HCT116 (cell line): ENCODE results near the gene C2orf76. TPM values are rescaled to one million over a fixed set of nuclear protein-coding genes. Genes with fewer than 3 reads are reported as not detected.

Experiments used
- ATAC-seq: fragments of 200-7000 bp; cut with Tn5 transposase; 2 replicates; pipeline ENCODE4 v1.9.1; 2020; ENCODE audit warnings: mild to moderate bottlenecking, moderate library complexity
- BruUV-seq: library from RNA; stranded (reverse); fragments of 400-500 nt; replicated peaks from 2 replicates; lab custom pipeline; 2021; lab: Mats Ljungman, UMichigan
- CTCF ChIA-PET: fragments of 300-600 bp; sonication (Branson Sonifier 250); formaldehyde crosslinking; loops from one replicate; lab custom pipeline; 2021; ENCODE audit warnings: antibody characterized with exemption; lab: Charles Lee
- POLR2A ChIA-PET: fragments of 300-600, 350-600 bp; sonication (Branson Sonifier 250); formaldehyde crosslinking; loops from one replicate; lab custom pipeline; 2021; ENCODE audit warnings: antibody characterized with exemption; lab: Charles Lee
- RAD21 ChIA-PET, 2 experiments: fragments of 300-600 bp; sonication (Branson Sonifier 250); formaldehyde crosslinking; loops; one replicate each; lab custom pipeline; 2023; ENCODE audit warnings: low total read pairs in 2 of 2; ENCODE audit not compliant: uncharacterized antibody in 2 of 2, unreplicated experiment in 2 of 2, low non-redundant PET in 1 of 2; lab: Charles Lee
- DNase-seq: peaks from one replicate; pipeline ENCODE4 v3.0.0-alpha.2; 2010; ENCODE audit warnings: low read depth, low spot score
- H2AFZ ChIP-seq: fragments of 200-600 bp; shearing (Covaris generic), sonication (generic); 2 replicates; pipeline ENCODE4 v1.6.1; 2017; ENCODE audit warnings: low read depth, mixed run types, mixed read lengths, antibody characterized with exemption, low read length; ENCODE audit not compliant: poor library complexity, severe bottlenecking
- H3K27ac ChIP-seq: 2 replicates; pipeline ENCODE4 v1.5.1; 2012; ENCODE audit warnings: low read depth, low read length
- H3K27me3 ChIP-seq: fragments of 200-600 bp; sonication (generic); 2 replicates; pipeline ENCODE4 v1.6.1; 2016; ENCODE audit warnings: mixed run types, low read length, mixed read lengths; ENCODE audit not compliant: insufficient read depth
- H3K36me3 ChIP-seq, 2 experiments: fragments of 200-500 bp in 1 of 2; fragments of 200-600 bp in 1 of 2; sonication (Bioruptor generic) in 1 of 2; sonication (generic) in 1 of 2; 2 replicates each; pipeline versions ENCODE4 v1.5.1 to v1.6.1; 2014 to 2016; ENCODE audit warnings: low read length in 2 of 2, inconsistent platforms in 1 of 2, mixed read lengths in 1 of 2, mixed run types in 1 of 2; ENCODE audit not compliant: insufficient read depth in 2 of 2, control insufficient read depth in 1 of 2
- H3K4me1 ChIP-seq, 2 experiments: fragments of 200-600 bp in 1 of 2; sonication (generic) in 1 of 2; 2 replicates each; pipeline versions ENCODE4 v1.5.1 to v1.6.1; 2012 to 2017; ENCODE audit warnings: low read length in 2 of 2, inconsistent platforms in 1 of 2, mild to moderate bottlenecking in 1 of 2, mixed read lengths in 1 of 2, mixed run types in 1 of 2, moderate library complexity in 1 of 2; ENCODE audit not compliant: insufficient read depth in 2 of 2, control insufficient read depth in 1 of 2
- H3K4me2 ChIP-seq: fragments of 200-600 bp; sonication (generic); 2 replicates; pipeline ENCODE4 v1.6.1; 2017; ENCODE audit warnings: mixed run types, low read length, mixed read lengths
- H3K4me3 ChIP-seq, 2 experiments: fragments of 200-600 bp in 1 of 2; sonication (generic) in 1 of 2; replicated peaks in 1 of 2; 2 replicates each; pipeline ENCODE4 v1.5.1; 2011 to 2016; ENCODE audit warnings: low read length in 2 of 2, control low read depth in 1 of 2, low read depth in 1 of 2, mild to moderate bottlenecking in 1 of 2, mixed read lengths in 1 of 2, mixed run types in 1 of 2
- H3K79me2 ChIP-seq: fragments of 200-600 bp; sonication (generic); 2 replicates; pipeline ENCODE4 v1.6.1; 2017; ENCODE audit warnings: mild to moderate bottlenecking, mixed run types, low read length, moderate library complexity, mixed read lengths; ENCODE audit not compliant: insufficient read depth
- H3K9ac ChIP-seq: fragments of 200-600 bp; sonication (generic); 2 replicates; pipeline ENCODE4 v1.6.1; 2016; ENCODE audit warnings: low read length, mixed read lengths
- H3K9me2 ChIP-seq: fragments of 200-600 bp; sonication (generic), shearing (Covaris generic); 2 replicates; pipeline ENCODE4 v1.6.1; 2017; ENCODE audit warnings: mixed run types, mild to moderate bottlenecking, moderate library complexity; ENCODE audit not compliant: insufficient read depth
- H3K9me3 ChIP-seq, 2 experiments: fragments of 200-500 bp in 1 of 2; fragments of 200-600 bp in 1 of 2; sonication (Bioruptor generic) in 1 of 2; sonication (generic) in 1 of 2; 2 replicates each; pipeline ENCODE4 v1.6.1; 2014 to 2017; ENCODE audit warnings: low read length in 2 of 2, mixed read lengths in 2 of 2, inconsistent platforms in 1 of 2, low read depth in 1 of 2, mild to moderate bottlenecking in 1 of 2, mixed run types in 1 of 2, moderate library complexity in 1 of 2; ENCODE audit not compliant: control insufficient read depth in 1 of 2, insufficient read depth in 1 of 2
- H4K20me1 ChIP-seq: fragments of 200-600 bp; sonication (generic), shearing (Covaris generic); 2 replicates; pipeline ENCODE4 v1.6.1; 2017; ENCODE audit warnings: mixed run types, mild to moderate bottlenecking, moderate library complexity; ENCODE audit not compliant: insufficient read depth
- CBX3 ChIP-seq: IDR thresholded peaks from 2 replicates; pipeline ENCODE4 v1.6.1; 2012; ENCODE audit warnings: low read depth
- CEBPB ChIP-seq: IDR thresholded peaks from 2 replicates; pipeline ENCODE4 v1.6.1; 2012; ENCODE audit warnings: low read depth
- EGR1 ChIP-seq: IDR thresholded peaks from 2 replicates; pipeline ENCODE4 v1.6.1; 2012; ENCODE audit warnings: low read depth
- POLR2A ChIP-seq: IDR thresholded peaks from 2 replicates; pipeline ENCODE4 v1.7.0; 2011; ENCODE audit warnings: borderline replicate concordance; ENCODE audit not compliant: insufficient read depth, insufficient read length; ENCODE audit errors: extremely low read depth
- POLR2AphosphoS5 ChIP-seq: IDR thresholded peaks from 2 replicates; pipeline ENCODE4 v1.6.1; 2011; ENCODE audit warnings: mild to moderate bottlenecking, low read depth, low read length, moderate library complexity
- REST ChIP-seq: IDR thresholded peaks from 2 replicates; pipeline ENCODE4 v1.6.1; 2012; ENCODE audit warnings: low read depth
- SIN3A ChIP-seq: IDR thresholded peaks from 2 replicates; pipeline ENCODE4 v1.6.1; 2012; ENCODE audit warnings: low read depth
- SP1 ChIP-seq: IDR thresholded peaks from 2 replicates; pipeline ENCODE4 v1.6.1; 2012; ENCODE audit warnings: low read depth
- YY1 ChIP-seq: IDR thresholded peaks from 2 replicates; pipeline ENCODE4 v1.6.1; 2011; ENCODE audit warnings: low read length, low read depth, moderate library complexity, mild to moderate bottlenecking; ENCODE audit not compliant: insufficient replicate concordance; ENCODE audit errors: extremely low read depth
- ZFX ChIP-seq: fragments of 450-650 bp; IDR thresholded peaks from 2 replicates; pipeline ENCODE4 v1.6.1; 2017
- intact Hi-C: fragments of 100-400 bp; cut with micrococcal nuclease; formaldehyde crosslinking; loops from 2 replicates; pipeline ENCODE4 v1.10.0; 2022
- total RNA-seq: library from RNA; stranded (reverse); gene quantifications from one replicate; pipeline ENCODE4 v1.2.1, GENCODE V29; 2021; ENCODE audit not compliant: unreplicated experiment
- TF ChIP-seq, protein P1 (sequence below): IDR thresholded peaks from 2 replicates; pipeline ENCODE4 v1.6.1; 2012
- TF ChIP-seq, protein P2 (sequence below): IDR thresholded peaks from 2 replicates; pipeline ENCODE4 v1.6.1; 2012

Gene C2orf76
- total RNA-seq, 1 experiment from 2014 or later, result 10.5 TPM

DNA sequence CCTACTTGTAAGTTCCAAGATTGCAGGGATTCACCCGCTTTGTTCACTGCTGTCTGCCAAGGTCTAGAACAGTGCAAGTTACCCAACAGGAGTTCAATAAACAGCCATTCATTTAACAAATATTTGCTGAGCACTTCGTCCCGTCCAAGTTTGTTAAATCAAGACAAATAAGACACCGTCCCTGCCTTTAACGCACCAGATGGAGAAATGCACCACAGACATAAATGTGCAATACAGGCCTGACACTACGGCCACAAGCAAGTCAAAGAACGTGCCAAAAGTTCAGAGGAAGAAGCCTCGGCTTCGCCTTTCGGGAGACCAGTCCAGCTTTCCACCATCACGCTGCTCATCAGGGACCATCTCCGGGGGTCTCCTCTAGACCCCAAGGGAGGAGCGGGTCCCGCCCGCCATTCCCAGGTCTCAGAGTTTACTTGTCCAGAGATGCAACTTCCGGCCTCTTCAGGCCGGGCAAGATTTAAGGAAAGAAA is 429 bp downstream of the C2orf76 start:
- ATAC-seq (peak; percentile 1; the same call in 1 of the 2 replicates), DNase-seq (no peak)
- POLR2A ChIA-PET, result interaction anchor here (1.0 to 1.4 kb wide), 9 partner anchors 9 to 132 kb away, joined by 3 to 7 read pairs (median 4); no protein-coding TSS in a partner anchor
- CTCF ChIA-PET, result interaction anchor here (1.0 to 1.2 kb wide), 2 partner anchors 14 to 15 kb away, joined by 3 to 4 read pairs; no protein-coding TSS in a partner anchor
- BruUV-seq, result TSS peak; percentile 86
- Histone ChIP-seq H3K27me3 (no peaks in the 10 kb centered on the region), H3K9ac (peak overlapping the region; percentile 79), H4K20me1 (no peaks in the 10 kb centered on the region), H3K4me1 (peaks cover 13 to 17% of the 10 kb centered on the region in 2 experiments), H3K27ac (peak overlapping the region; percentile 59), H3K36me3 (peaks cover 18 to 23% of the 10 kb centered on the region in 2 experiments; a peak in 3 of 4 replicates), H3K4me3 (peak overlapping the region; percentile 95 to 99), H3K4me2 (peak overlapping the region; percentile 98), H2AFZ (peak overlapping the region; percentile 41), H3K9me2 (no peaks in the 10 kb centered on the region), H3K79me2 (peaks cover 38% of the 10 kb centered on the region), H3K9me3 (no peaks in the 10 kb centered on the region)
- TF ChIP-seq EGR1, result 0 out of 2 replicates have a peak, but pooled peaks have one; percentile 7
- TF ChIP-seq, protein P1, sequence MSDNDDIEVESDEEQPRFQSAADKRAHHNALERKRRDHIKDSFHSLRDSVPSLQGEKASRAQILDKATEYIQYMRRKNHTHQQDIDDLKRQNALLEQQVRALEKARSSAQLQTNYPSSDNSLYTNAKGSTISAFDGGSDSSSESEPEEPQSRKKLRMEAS, result no peak
- no peak for TF ChIP-seq YY1
- TF ChIP-seq POLR2AphosphoS5, result no peak
- TF ChIP-seq, protein P2, sequence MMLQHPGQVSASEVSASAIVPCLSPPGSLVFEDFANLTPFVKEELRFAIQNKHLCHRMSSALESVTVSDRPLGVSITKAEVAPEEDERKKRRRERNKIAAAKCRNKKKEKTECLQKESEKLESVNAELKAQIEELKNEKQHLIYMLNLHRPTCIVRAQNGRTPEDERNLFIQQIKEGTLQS, result no peak
- TF ChIP-seq POLR2A, result no peak
- no peak for TF ChIP-seq REST
- no peak for TF ChIP-seq SIN3A
- TF ChIP-seq ZFX, result peak; percentile 68
- TF ChIP-seq CEBPB, result no peak
- TF ChIP-seq CBX3, result no peak
- no peak for TF ChIP-seq SP1
- RAD21 ChIA-PET, result no interaction called here
- intact Hi-C loops, result no loop called here
